Sigmoid colon (tissue), 3 donors: ENCODE data around the gene GPR37.

Experiments
- CTCF ChIP-seq, 4 experiments: fragments of 450-650 bp in 3 of 4; fragments of 200-600 bp in 1 of 4; IDR thresholded peaks; one replicate each; pipeline ENCODE4 v1.5.1; 2016 to 2019; ENCODE audit warnings: antibody characterized with exemption in 4 of 4, mild to moderate bottlenecking in 3 of 4, moderate library complexity in 2 of 4
- POLR2A ChIP-seq, 2 donors: fragments of 450-650 bp; IDR thresholded peaks; one replicate each; pipeline ENCODE4 v1.6.1; 2016; ENCODE audit warnings: antibody characterized with exemption in 2 of 2, mild to moderate bottlenecking in 2 of 2, moderate library complexity in 2 of 2

GRCh38 chr7:124768525-124768924 is 2.9 kb upstream of the GPR37 start:
- TF ChIP-seq POLR2A (IDR thresholded peaks at IDR 0.05) = no peak
- no peak for TF ChIP-seq CTCF (IDR thresholded peaks at IDR 0.05)
